ENCODE measurements around the gene PIN1.

PIN1 gene

DNA sequence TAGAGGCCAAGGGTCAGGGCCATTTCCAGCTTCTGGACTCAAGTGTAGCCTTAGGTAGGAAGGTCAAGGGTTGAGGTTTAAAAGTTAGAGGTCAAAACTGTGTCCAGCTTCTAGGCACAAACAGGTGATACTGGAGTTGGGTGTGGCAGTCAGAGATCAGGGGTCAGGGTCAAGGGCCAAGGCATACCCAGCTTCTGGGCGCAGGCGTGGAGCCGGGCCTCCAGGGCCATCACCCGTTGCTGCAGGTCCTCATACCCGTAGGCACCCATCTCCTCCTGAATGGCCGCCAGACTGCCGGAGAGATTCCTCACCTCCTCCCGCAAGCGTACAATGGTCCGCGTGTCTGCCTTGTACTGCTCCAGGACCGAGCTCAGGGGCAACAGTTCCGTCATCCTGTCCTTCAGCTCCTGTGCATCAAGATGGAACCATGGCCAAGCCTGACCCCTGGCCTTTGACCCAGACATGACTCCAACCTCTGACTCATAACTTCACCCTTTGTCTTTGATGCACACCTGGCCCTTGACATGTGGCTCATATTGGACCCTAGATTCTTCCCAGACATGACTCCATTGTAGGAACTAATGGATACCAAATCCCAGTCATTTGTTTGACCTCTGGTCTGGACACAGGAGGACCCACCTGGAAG is 22.1 kb downstream of the PIN1 start:
- DNase-seq = no peak

DNA sequence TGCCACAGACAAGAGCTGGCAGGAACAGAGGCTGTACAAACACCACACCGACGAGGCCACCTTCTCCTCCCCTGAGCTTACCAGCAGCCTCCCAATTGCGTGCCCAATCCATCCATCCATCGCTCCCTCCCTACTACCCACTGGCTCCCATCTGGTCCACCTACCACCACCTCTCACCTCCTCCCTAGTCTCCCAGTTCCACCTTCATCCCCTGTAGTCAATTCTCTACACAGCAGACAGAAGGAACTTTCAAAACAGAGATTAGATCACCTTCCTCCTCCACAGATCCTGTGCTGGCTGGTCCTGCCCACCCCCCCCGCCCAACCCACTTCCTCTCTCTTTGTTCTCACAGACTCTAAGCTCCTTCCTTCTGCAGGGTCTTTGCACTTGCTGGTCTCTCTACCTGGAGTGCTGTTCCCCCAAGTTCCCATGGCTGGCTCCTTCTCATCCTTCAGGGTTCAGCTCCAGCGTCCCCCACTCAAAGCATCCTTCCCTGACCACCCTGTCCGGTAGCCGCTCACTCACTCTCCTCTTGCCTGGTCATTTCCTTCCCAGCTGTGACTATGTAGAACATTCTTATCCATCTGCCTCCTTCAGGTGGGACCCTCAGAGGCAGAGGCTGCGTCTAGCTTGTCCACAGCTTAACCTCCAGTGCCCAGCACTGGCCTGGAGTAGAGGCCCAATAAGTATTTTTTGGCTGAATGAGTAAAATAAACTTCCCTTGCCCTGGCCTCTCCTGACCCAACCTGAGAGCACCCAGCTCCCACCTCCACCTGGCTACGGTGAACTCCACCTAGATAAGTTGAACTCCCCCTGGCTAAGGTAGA is 23.0 kb downstream of the PIN1 start:
- no peak for DNase-seq

DNA sequence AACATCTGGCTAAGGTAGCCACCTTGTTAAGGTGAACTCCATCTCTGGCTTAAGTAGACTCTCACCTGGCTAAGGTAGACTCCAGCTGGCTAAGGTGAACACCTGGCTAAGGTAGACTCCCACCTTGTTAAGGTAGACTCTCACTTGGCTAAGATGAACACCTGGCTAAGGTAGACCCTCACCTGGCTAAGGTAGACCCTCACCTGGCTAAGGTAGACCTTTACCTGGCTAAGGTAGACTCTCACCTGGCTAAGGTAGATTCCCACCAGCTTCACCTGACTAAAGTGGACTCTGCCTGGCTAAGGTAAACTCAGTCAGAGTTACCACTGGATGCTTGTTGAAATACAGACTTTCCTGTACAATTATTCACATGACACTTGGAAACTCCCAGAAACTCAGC is 23.6 kb downstream of the PIN1 start:
- no peak for DNase-seq

DNA sequence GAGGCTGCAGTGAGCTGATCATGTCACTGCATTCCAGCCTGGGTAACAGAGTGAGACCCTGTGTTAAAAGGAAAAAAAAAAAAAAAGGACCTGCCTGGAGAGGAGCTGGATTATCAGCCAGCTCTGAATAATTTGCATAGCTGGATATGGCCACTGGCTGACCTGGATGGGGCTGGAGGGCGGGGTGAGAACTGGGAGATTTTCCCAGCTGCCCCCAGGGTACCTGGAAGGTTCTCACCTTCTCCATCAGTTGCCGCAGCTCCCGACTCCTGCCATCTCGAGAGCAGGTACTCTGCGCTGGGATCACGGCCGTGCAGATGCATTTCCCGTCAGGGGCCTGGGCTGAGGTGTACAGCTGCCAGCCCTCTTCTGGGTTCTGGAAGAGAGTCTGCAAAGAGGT is 25.3 kb downstream of the PIN1 start:
- no peak for DNase-seq

DNA sequence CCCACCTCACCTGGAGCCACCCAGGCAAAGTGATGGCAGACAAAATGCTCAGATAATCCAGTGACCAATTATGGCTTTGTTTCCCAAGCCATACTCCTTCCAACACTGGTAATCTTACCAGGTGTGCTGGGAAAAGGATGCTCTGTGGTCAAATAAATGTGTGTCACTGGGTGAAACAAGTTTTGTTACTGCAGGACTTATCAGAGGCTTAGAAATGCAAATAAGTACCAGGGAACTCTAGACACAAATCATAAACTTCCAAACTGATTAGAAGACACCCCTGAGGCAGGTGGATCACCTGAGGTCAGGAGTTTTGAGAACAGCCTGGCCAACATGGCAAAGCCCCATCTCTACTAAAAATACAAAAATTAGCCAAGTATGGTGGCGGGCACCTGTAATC is 26.4 kb downstream of the PIN1 start:
- DNase-seq = no peak

DNA sequence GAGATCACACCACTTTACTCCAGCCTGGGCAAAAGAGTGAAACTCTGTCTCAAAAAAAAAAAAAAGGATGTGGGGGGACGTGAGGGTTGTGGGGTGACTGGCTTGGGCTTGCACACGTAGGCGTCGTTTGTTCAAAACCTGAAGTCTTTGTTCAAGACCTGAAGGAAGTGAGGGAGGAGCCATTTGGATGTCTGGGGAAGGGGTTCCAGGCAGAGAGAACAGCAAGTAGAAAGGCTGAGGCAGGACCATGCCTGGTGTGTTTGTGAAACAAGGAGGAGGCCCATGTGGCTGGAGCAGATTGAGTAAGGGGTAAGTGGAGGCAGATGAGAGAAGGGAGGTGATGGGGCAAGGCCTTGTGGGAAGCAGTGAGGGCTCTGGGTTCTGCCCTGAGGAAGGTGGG is 27.8 kb downstream of the PIN1 start:
- no peak for DNase-seq

DNA sequence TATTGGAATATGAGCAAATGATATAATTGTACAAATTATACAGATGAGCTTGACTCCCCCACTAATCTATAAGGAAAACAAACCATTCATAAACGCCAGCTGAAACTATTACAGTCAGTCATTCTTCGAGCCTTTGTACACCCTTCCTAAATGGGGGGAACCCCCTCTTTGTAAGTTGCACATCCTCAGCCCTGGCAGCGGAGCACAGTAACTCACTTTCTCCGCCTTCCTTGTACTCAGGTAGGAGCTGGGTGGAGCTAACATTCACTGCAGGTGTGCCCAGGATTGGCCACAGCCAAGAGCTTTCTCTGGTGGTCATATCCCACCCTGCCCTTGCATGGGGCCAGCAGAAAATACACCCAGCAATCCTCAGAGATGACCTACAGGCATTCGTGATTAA is 28.6 kb downstream of the PIN1 start:
- no peak for DNase-seq

DNA sequence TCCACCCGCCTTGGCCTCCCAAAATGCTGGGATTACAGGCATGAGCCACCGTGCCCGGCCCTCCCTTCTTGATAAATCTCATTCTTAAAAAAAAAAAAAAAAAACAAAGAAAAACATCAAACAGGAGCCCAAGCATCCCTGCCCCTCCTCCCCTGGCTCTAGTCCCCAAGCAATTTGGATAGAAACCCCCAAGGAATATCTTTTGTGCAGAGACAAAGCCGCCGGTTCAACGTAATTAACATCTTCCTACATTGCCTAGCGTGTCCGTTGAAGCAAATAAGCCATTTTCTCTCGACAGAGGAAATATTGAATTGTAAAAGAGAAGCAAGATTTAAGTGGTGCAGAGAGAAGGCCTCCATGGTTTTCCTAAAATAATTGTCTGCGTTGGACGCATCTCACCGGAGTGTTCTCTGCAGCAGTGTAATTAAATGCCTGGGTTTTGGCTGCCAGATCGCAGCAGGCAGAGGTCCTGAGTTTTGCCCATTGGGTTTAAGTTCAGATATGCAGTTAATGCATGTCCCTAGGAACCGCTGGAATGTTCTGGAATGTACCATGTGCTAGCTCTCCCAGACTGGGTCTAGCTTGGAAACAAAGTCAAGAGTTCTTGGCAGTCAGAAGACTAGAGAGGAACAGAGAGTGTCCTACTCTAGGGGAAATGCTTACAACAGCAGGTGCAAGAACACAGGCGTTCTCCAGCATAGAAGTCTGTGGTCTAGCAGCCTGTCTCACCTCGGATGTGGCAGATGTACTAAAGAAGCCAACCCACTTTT is 30.8 kb downstream of the PIN1 start:
- no peak for DNase-seq

DNA sequence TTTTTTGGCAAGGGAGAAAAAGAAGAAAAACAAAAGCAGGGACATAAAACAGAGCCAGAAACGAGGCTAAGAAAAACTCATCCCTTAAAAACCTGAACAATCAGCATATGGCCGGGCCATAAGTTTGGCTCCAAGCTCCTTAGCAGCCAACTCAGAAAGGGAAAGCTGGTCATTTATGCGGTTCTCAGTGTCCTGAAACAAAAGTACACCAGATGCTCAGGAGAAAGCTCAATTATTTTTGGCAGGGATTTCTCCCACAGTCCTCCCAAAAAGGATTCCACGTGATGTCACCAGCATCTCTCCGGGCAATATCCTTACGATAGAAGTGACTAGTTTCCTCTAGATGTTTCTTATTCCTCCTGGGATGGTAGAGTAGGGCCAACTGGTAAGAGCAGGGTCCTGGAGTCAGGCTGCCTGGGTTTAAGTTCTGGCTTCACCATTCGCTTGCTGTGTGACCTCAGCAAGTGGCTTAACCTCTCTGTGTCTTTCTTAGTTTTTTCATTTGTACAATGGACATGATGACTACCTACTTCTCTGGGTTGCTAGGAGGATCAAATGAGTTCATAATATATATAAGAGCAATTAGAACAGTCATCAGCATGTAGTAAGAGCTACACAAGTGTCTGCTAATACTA is 34.0 kb downstream of the PIN1 start:
- DNase-seq = no peak

DNA sequence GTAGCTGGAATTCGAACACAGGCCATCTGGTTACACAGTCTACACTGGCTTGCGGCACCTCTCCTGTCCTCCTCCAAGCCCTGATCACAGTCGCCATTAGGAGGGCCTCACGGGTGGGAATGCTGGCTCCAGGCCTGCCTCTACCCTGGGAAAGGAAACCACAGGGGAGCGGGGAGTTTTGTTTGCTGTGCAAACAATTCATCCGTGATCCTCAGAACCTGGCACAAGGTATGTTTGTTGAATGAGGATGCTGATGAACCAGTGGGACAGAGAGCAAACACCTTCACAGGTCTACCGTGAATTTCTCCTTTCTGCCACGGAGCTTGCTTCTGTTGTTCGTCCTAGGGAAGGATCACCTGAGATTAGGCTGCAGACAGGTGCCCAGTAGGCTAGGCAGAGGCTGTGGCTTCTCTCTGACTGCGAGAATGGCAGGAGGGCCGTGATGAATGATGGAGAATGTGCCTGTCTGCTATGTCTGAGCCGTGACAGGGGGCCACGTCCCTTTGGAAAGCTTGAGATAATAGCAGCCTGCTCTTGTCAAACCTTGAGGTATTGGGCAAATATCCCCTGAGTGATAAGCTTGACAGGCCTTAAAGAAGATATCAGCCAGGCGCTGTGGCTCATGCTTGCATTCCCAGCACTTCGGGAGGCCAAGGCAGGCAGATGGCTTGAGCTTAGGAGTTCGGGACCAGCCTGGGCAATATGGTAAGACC is 36.7 kb downstream of the PIN1 start:
- DNase-seq = no peak

DNA sequence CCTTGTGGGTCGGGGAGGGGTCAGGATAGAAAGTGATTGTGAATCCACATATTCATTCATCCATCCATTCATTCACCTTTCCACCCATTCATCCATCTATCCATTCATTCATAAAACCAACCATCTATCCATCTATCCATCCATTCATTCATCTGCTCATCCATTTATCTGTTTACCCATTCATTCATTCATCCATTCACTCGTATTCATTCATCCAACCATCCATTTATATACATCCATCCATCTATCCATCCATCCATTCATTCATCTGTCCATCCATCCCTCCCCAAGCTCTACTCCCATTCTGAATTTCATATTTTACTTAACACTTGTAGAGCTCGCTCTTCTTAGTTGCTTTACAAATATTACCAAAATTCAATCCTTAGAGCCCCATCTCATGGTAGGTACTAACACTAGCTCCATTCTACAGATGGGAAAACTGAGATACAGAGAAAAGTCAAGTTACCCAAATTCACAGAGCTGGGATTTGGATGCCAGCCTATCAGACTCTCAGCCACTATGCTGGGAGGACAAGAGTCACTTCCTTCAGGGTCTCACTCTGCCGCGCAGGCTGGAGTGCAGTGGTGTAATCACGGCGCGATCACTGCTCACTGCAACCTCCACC is 37.6 kb downstream of the PIN1 start:
- no peak for DNase-seq

DNA sequence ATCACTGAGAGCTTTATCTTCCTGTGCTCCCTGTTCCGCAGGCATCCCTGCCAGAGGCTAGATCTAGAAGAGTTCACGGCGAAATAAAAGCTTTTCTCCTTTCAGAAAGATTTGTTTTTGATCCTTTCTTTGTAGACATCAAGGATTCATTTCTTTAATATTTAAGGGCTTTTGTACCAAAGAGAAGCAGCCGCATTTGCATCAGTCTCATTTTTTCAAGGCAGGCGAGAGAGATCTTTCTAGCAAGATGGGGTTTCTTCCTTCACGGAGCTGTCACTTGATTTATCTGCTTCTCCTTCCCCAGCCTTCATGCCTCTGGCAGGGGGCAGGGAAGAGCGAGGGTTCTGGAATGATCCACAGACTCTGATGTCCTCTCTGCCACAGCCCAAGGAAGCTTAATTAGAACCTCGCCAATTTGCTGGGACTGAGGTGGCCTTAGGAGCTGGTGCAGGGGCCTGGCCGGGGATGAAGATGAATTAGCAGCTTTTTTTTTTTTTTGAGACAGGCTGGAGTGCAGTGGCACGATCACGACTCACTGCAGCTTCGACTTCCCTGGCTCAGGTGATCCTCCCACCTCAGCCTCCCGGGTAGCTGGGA is 40.0 kb downstream of the PIN1 start:
- no peak for DNase-seq

DNA sequence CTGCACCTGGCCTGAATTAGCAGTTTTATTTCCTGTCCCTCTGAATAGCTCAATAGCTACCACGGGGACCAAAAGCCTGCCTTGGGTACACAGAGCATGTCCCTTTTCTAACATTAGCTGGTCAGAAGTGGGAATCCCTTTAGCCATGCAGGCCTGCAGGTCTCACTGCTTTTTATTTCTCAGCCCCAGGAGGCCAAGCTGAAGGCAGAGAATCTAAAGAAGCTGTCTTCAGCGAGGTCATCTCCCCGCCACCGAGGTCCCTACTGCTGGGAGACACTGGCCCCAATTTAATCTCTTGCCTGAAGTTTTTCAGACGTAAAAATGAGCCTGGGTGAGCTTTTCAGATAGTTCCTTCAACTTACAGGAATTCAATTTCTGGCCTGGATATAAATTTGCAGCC is 40.7 kb downstream of the PIN1 start:
- no peak for DNase-seq

DNA sequence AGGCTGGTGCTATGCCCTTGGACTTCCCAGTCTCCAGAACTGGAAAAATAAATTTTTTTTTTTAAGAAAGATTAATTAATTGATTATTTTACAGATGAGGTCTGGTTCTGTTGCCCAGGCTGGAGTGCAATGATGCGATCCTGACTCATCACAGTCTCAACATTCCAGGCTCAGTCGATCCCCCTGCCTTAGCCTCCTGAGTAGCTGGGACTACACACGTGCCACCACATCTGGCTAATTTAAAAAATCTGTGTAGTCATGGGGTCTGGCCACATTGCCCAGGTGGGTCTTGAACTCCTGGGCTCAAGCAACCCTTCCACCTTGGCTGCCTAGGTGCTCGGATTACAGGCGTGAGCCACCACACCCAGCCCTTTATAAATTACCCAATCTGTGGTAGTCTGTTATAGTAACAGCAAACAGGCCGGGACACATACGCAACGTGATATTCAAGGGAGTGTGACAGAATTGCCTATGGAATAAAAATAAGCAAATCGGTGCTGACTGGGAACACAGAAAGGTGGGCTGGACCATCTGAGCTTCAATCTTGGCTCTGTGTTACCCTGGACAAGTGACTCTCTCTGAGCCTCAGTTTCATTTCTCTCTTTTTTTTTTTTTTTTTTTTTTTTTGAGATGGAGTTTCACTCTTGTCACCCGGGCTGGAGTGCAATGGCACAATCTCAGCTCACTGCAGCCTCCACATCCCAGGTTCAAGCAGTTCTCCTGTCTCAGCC is 42.8 kb downstream of the PIN1 start:
- no peak for DNase-seq

DNA sequence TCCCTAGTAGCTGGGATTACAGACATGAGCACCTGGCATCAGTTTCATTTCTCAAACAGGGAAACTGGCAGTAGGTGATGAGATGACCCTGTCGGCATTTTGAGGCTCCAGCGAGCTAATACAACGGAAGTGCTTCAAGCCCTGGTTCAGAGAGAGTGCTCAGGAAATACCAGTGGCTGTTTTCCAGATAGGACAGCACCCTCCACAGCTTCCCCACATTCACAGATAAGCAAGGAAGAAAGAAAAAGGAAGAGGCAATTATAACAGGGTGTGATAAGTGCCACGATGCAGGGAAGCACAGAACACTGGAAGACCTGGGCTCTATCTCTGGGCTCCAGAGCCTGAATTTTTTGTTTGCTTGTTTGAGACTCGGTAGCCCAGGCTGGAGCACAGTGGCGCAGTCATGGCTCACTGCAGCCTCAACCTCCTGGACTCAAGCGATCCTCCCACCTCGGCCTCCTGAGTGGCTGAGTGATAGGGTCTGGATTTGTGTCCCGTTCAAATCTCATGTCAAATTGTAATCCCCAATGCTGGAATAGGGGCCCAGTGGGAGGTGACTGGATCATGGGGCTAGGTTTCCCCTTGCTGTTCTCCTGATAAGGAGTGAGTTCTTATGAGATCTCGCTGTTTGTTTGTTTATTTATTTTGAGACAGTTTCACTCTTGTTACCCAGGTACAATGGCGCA is 43.5 kb downstream of the PIN1 start:
- DNase-seq = no peak

DNA sequence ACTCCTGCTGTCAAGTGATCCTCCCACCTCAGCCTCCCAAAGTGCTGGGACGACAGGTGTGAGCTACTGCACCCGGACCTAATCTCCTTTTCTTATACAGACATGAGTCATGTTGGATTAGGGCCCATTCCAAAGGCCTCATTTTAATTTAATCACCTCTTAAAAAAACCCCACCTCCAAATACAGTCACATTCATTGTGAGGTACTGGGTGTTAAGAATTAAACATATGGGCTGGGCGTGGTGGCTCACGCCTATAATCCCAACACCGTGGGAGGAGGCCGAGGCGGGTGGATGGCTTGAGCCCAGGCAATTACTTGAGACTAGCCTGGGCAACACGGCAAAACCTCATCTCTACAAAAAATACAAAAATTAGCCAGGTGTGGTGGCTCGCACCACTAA is 46.6 kb downstream of the PIN1 start:
- no peak for DNase-seq

DNA sequence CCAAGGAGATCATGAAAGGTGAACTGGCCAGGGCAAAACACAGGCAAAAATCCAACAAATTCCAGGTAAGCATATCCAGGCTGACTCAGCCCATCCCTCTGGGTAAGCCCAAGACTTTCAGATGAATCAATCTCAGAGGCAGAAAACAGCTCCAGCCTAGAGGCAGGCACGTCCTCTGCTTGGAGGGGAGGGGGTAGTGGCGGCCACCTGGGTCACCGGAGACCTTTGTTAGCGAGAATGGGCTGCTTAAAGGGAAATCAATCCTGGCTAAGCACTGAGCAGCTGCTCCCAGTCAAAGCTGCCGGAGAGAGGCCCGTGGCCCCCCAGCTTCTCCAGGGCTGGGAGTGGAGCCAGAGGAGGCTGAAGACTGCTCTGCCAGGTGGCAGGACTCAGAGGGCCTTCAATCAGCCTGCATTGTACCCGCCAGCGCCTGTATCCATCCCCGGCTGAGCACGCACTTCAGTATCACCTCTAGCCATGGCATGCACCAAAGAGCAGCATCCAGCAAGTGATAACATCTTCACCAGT is 48.2 kb downstream of the PIN1 start:
- peak; percentile 38 for DNase-seq

DNA sequence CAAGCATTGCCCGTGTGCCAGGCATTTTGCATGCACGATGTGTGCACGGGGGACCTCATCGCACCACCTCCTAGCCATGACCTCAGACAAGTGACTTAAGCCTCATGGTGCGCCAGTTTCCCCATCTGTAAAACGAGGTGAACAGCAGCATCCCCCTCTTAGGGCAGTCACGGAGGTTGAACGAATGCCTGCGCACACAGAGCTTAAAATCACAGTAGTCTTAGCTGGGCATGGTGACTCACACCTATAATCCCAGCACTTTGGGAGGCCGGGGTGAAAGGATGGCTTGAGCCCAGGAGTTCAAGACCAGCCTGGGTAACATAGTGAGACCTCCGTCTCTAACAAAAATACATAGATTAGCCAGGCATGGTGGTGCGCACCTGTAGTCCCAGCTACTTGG is 48.6 kb downstream of the PIN1 start:
- no peak for DNase-seq

DNA sequence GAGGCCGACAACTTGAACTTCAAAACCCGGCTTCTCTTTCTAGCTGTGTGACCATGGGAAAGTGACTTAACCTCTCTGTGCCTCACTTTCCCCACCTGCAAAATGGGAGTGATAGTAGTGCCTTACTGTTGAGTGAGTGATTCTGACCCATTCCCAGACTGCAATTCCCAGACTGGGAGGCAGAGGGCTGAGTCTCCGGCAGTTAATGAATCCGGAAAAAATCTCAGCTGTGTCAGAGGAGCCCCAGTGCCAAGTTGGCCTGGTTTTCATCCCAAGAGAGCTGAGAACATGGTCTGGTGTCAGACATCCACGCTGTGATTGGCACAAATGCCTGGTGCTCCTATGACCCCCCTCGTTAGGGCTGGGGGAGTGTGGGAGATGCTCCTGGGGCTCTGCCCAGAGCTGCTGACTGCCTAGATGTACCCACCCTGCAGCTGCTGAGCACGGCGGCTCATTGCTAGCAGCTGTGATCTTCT is 50.0 kb downstream of the PIN1 start:
- DNase-seq = peak; percentile 87

Measured in NCI-H1694 treated with DMSO at 0.1 percent for 48 hours (cell line).